Measurements from ENCODE around the gene HAVCR2. TPM values are rescaled to one million over a fixed set of nuclear protein-coding genes. Genes with fewer than 3 reads are reported as not detected.

Gene HAVCR2
- total RNA-seq, 2 experiments from 2014 or later: 12.6 to 15.9 TPM

- Mint-ChIP-seq H3K9me3 (ENCODE audit: low read depth) (no peaks in the 10 kb centered on the region), H3K27me3 (no peaks in the 10 kb centered on the region), H3K36me3 (ENCODE audit: low read depth) (no peaks in the 10 kb centered on the region), H3K27ac (no peak overlapping the region), H3K4me3 (no peak overlapping the region), H3K4me1 (peaks cover 26% of the 10 kb centered on the region)
- ChIA-PET CTCF (interaction anchor here (0.5 to 1.9 kb wide), 12 partner anchors 12 to 515 kb away, joined by 3 to 12 read pairs (median 4); partner anchors contain the start of gene MED7), POLR2A (interaction anchor here (0.7 kb wide), 1 partner anchor 1890 kb away, joined by 3 read pairs; no protein-coding TSS in a partner anchor)
- no peak for ATAC-seq
- intact Hi-C loops (cut with DNase I, micrococcal nuclease): loop anchor here (5.0 to 10.0 kb wide), 6 partner anchors 104 to 1996 kb away; no protein-coding TSS in a partner anchor
- no peak for DNase-seq
Observed at GRCh38 chr5:157130925-157131324, 22.1 kb upstream of the HAVCR2 start.

- intact Hi-C loops (cut with DNase I, micrococcal nuclease): no loop called here
- Mint-ChIP-seq H3K4me1 (peaks cover 4% of the 10 kb centered on the region), H3K4me3 (no peak overlapping the region), H3K9me3 (ENCODE audit: low read depth) (peaks cover 15% of the 10 kb centered on the region), H3K36me3 (ENCODE audit: low read depth) (peaks cover 5% of the 10 kb centered on the region), H3K27ac (no peak overlapping the region), H3K27me3 (no peaks in the 10 kb centered on the region)
- ATAC-seq (no peak), DNase-seq (no peak)
- POLR2A ChIA-PET: interaction anchor here (0.7 kb wide), 1 partner anchor 20 kb away, joined by 3 read pairs; no protein-coding TSS in a partner anchor
- CTCF ChIA-PET: interaction anchor here (0.6 to 0.7 kb wide), 2 partner anchors 13 to 96 kb away, joined by 3 read pairs; no protein-coding TSS in a partner anchor
Observed at GRCh38 chr5:157121709-157122108, 12.9 kb upstream of the HAVCR2 start.

GRCh38 chr5:157120102-157120501, 11.3 kb upstream of the HAVCR2 start:
- intact Hi-C loops (cut with DNase I, micrococcal nuclease): no loop called here
- CTCF ChIA-PET: interaction anchor here (0.6 to 1.1 kb wide), 2 partner anchors 12 to 138 kb away, joined by 3 read pairs; no protein-coding TSS in a partner anchor
- no peak overlapping the region for H3K27ac Mint-ChIP-seq
- DNase-seq: no peak
- no peaks in the 10 kb centered on the region for H3K27me3 Mint-ChIP-seq
- POLR2A ChIA-PET: no interaction called here
- H3K4me3 Mint-ChIP-seq: no peak overlapping the region
- ATAC-seq: no peak
- peaks cover 17% of the 10 kb centered on the region for H3K4me1 Mint-ChIP-seq
- peaks cover 15% of the 10 kb centered on the region for H3K9me3 Mint-ChIP-seq (ENCODE audit: low read depth)
- H3K36me3 Mint-ChIP-seq (ENCODE audit: low read depth): peaks cover 5% of the 10 kb centered on the region

GRCh38 chr5:157116483-157116954, 7.7 kb upstream of the HAVCR2 start:
- ATAC-seq (peak; percentile 83), DNase-seq (peak; percentile 58)
- Mint-ChIP-seq H3K27ac (peak overlapping the region; percentile 80), H3K9me3 (ENCODE audit: low read depth) (peaks cover 5% of the 10 kb centered on the region), H3K4me1 (peaks cover 29% of the 10 kb centered on the region), H3K27me3 (no peaks in the 10 kb centered on the region), H3K4me3 (no peak overlapping the region), H3K36me3 (ENCODE audit: low read depth) (no peaks in the 10 kb centered on the region)
- intact Hi-C loops (cut with DNase I, micrococcal nuclease): loop anchor here in 1 of 2 experiments (5.0 kb wide), 1 partner anchor 714 kb away; no protein-coding TSS in a partner anchor
- ChIA-PET CTCF (interaction anchor here (0.6 to 2.2 kb wide), 6 partner anchors 13 to 188 kb away, joined by 3 to 7 read pairs (median 4); no protein-coding TSS in a partner anchor), POLR2A (interaction anchor here (0.6 to 1.2 kb wide), 3 partner anchors 134 to 196 kb away, joined by 3 read pairs; no protein-coding TSS in a partner anchor)

- no peak for DNase-seq
- POLR2A ChIA-PET: no interaction called here
Observed at GRCh38 chr5:157115502-157115901, 6.7 kb upstream of the HAVCR2 start.

GRCh38 chr5:157115012-157115411, 6.2 kb upstream of the HAVCR2 start:
- intact Hi-C loops (cut with DNase I, micrococcal nuclease): loop anchor here in 1 of 2 experiments (5.0 kb wide), 1 partner anchor 713 kb away; no protein-coding TSS in a partner anchor
- Mint-ChIP-seq H3K4me1 (peaks cover 32% of the 10 kb centered on the region), H3K36me3 (ENCODE audit: low read depth) (no peaks in the 10 kb centered on the region), H3K27me3 (no peaks in the 10 kb centered on the region), H3K27ac (no peak overlapping the region), H3K9me3 (ENCODE audit: low read depth) (no peaks in the 10 kb centered on the region), H3K4me3 (no peak overlapping the region)
- POLR2A ChIA-PET: no interaction called here
- no peak for DNase-seq
- ATAC-seq: peak; percentile 47
- CTCF ChIA-PET: interaction anchor here (0.6 to 1.5 kb wide), 2 partner anchors 26 to 210 kb away, joined by 3 read pairs; no protein-coding TSS in a partner anchor

More at GRCh38 chr5:157115502-157115901, 6.7 kb upstream of the HAVCR2 start:
- no peak overlapping the region for H3K4me3 Mint-ChIP-seq
- no peak overlapping the region for H3K27ac Mint-ChIP-seq
- H3K9me3 Mint-ChIP-seq (ENCODE audit: low read depth): no peaks in the 10 kb centered on the region
- no peaks in the 10 kb centered on the region for H3K27me3 Mint-ChIP-seq
- CTCF ChIA-PET: interaction anchor here (0.6 to 2.2 kb wide), 4 partner anchors 17 to 211 kb away, joined by 3 to 7 read pairs (median 3); no protein-coding TSS in a partner anchor
- no peak for ATAC-seq
- intact Hi-C loops (cut with DNase I, micrococcal nuclease): loop anchor here in 1 of 2 experiments (5.0 kb wide), 1 partner anchor 713 kb away; no protein-coding TSS in a partner anchor
- peaks cover 32% of the 10 kb centered on the region for H3K4me1 Mint-ChIP-seq
- H3K36me3 Mint-ChIP-seq (ENCODE audit: low read depth): no peaks in the 10 kb centered on the region

GRCh38 chr5:157113002-157113401, 4.2 kb upstream of the HAVCR2 start:
- H3K4me1 Mint-ChIP-seq: peaks cover 52% of the 10 kb centered on the region
- no peaks in the 10 kb centered on the region for H3K27me3 Mint-ChIP-seq

GRCh38 chr5:157109744-157110143, 900 bp upstream of the HAVCR2 start:
- peak overlapping the region; percentile 97 for H3K27ac Mint-ChIP-seq
- peak; percentile 59 for ATAC-seq
- intact Hi-C loops (cut with DNase I, micrococcal nuclease): loop anchor here (1.0 to 2.0 kb wide), 4 partner anchors 9 to 189 kb away; partner anchors contain the start of gene MED7 (in 1 of the 2)
- ChIA-PET POLR2A (no interaction called here), CTCF (interaction anchor here (3.9 kb wide), 1 partner anchor 23 kb away, joined by 18 read pairs; no protein-coding TSS in a partner anchor)
- DNase-seq: peak; percentile 48
- peak overlapping the region; percentile 65 for H3K4me3 Mint-ChIP-seq
- H3K36me3 Mint-ChIP-seq (ENCODE audit: low read depth): peaks cover 7% of the 10 kb centered on the region
- peaks cover 48% of the 10 kb centered on the region for H3K4me1 Mint-ChIP-seq
- no peaks in the 10 kb centered on the region for H3K9me3 Mint-ChIP-seq (ENCODE audit: low read depth)
- no peaks in the 10 kb centered on the region for H3K27me3 Mint-ChIP-seq

More at GRCh38 chr5:157113002-157113401, 4.2 kb upstream of the HAVCR2 start:
- Mint-ChIP-seq H3K9me3 (ENCODE audit: low read depth) (no peaks in the 10 kb centered on the region), H3K36me3 (ENCODE audit: low read depth) (peaks cover 3% of the 10 kb centered on the region), H3K27ac (peak overlapping the region; percentile 20), H3K4me3 (no peak overlapping the region)
- ChIA-PET CTCF (no interaction called here), POLR2A (interaction anchor here (0.7 kb wide), 1 partner anchor 361 kb away, joined by 3 read pairs; no protein-coding TSS in a partner anchor)
- intact Hi-C loops (cut with DNase I, micrococcal nuclease): no loop called here
- DNase-seq (no peak), ATAC-seq (no peak)

- no peak for ATAC-seq
- Mint-ChIP-seq H3K27ac (peak overlapping the region; percentile 6), H3K4me3 (peak overlapping the region; percentile 65), H3K27me3 (no peaks in the 10 kb centered on the region), H3K4me1 (peaks cover 39% of the 10 kb centered on the region), H3K9me3 (ENCODE audit: low read depth) (no peaks in the 10 kb centered on the region), H3K36me3 (ENCODE audit: low read depth) (peaks cover 12% of the 10 kb centered on the region)
- intact Hi-C loops (cut with DNase I, micrococcal nuclease): no loop called here
- CTCF ChIA-PET: interaction anchor here (3.9 kb wide), 1 partner anchor 25 kb away, joined by 18 read pairs; no protein-coding TSS in a partner anchor
- POLR2A ChIA-PET: interaction anchor here (0.7 kb wide), 1 partner anchor 85 kb away, joined by 3 read pairs; no protein-coding TSS in a partner anchor
- DNase-seq: no peak
Observed at GRCh38 chr5:157107508-157107907, 1.3 kb downstream of the HAVCR2 start.

GRCh38 chr5:157106630-157107461, 2.0 kb downstream of the HAVCR2 start:
- H3K9me3 Mint-ChIP-seq (ENCODE audit: low read depth): no peaks in the 10 kb centered on the region
- H3K27ac Mint-ChIP-seq: peak overlapping the region; percentile 6
- H3K4me1 Mint-ChIP-seq: peaks cover 39% of the 10 kb centered on the region
- H3K27me3 Mint-ChIP-seq: no peaks in the 10 kb centered on the region
- intact Hi-C loops (cut with DNase I, micrococcal nuclease): no loop called here
- peak overlapping the region; percentile 65 for H3K4me3 Mint-ChIP-seq
- H3K36me3 Mint-ChIP-seq (ENCODE audit: low read depth): peaks cover 14% of the 10 kb centered on the region
- ChIA-PET POLR2A (interaction anchor here (0.7 kb wide), 1 partner anchor 85 kb away, joined by 3 read pairs; no protein-coding TSS in a partner anchor), CTCF (interaction anchor here (3.9 kb wide), 1 partner anchor 25 kb away, joined by 18 read pairs; no protein-coding TSS in a partner anchor)
- ATAC-seq: peak; percentile 11
- peak; percentile 59 for DNase-seq
